Ramos (cell line): ENCODE data around the gene GPATCH3.
"Not testable (repeated sequence)": the region's sequence is repeated elsewhere in the genome, so short reads cannot be mapped to it uniquely, and the experiment has no call there.

Source experiments
- in situ Hi-C: fragments of 300-500 bp; cut with MboI; formaldehyde crosslinking; loops from one replicate; pipeline ENCODE4 v1.14.3; 2022; ENCODE audit warnings: low sequenced_read_pairs; ENCODE audit not compliant: unreplicated experiment

The GPATCH3 gene

GRCh38 chr1:26900001-26900814 lies at the start of gene GPATCH3:
Gene GPATCH3, minus strand, starts transcription at chr1:26900467. Its CDS starts 25 bp downstream, at chr1:26900442.
- in situ Hi-C loops = no loop called here

GRCh38 chr1:26949926-26950319 lies 49.7 kb upstream of the GPATCH3 start:
- in situ Hi-C loops = no loop called here

- in situ Hi-C loops = no loop called here
These were observed 49.1 kb upstream of the GPATCH3 start for GRCh38 chr1:26949266-26949925.

GRCh38 chr1:26948725-26949057 lies 48.4 kb upstream of the GPATCH3 start:
- in situ Hi-C loops = not testable (repeated sequence)

GRCh38 chr1:26946270-26946669 lies 46.0 kb upstream of the GPATCH3 start:
- in situ Hi-C loops = no loop called here

GRCh38 chr1:26945728-26946127 lies 45.5 kb upstream of the GPATCH3 start:
- in situ Hi-C loops = no loop called here

GRCh38 chr1:26945138-26945537 lies 44.9 kb upstream of the GPATCH3 start:
- in situ Hi-C loops = no loop called here

- in situ Hi-C loops = no loop called here
These were observed 42.4 kb upstream of the GPATCH3 start for GRCh38 chr1:26942656-26943055.

GRCh38 chr1:26941311-26941710 lies 41.0 kb upstream of the GPATCH3 start:
- in situ Hi-C loops = no loop called here

- in situ Hi-C loops = no loop called here
These were observed 38.4 kb upstream of the GPATCH3 start for GRCh38 chr1:26938659-26939025.

GRCh38 chr1:26938004-26938658 lies 37.9 kb upstream of the GPATCH3 start:
- in situ Hi-C loops = no loop called here

- in situ Hi-C loops = no loop called here
These were observed 36.6 kb upstream of the GPATCH3 start for GRCh38 chr1:26936823-26937222.

- in situ Hi-C loops = no loop called here
These were observed 32.3 kb upstream of the GPATCH3 start for GRCh38 chr1:26932531-26932930.

- in situ Hi-C loops = no loop called here
These were observed 23.4 kb upstream of the GPATCH3 start for GRCh38 chr1:26923711-26924110.

GRCh38 chr1:26922901-26923300 lies 22.6 kb upstream of the GPATCH3 start:
- in situ Hi-C loops = no loop called here

GRCh38 chr1:26922431-26922729 lies 22.1 kb upstream of the GPATCH3 start:
- in situ Hi-C loops = no loop called here

GRCh38 chr1:26921540-26922430 lies 21.5 kb upstream of the GPATCH3 start, which contains the start of gene NUDC:
Gene NUDC, plus strand, starts transcription at chr1:26921743. Its CDS starts 106 bp downstream, at chr1:26921849.
- in situ Hi-C loops = no loop called here

GRCh38 chr1:26921126-26921539 lies 20.9 kb upstream of the GPATCH3 start:
- in situ Hi-C loops = no loop called here

- in situ Hi-C loops = no loop called here
These were observed 15.1 kb upstream of the GPATCH3 start for GRCh38 chr1:26915204-26915842.
